Activated B cell treated with CpG ODN at 0.5 μM for 24 hours (primary cell): ENCODE data around the gene MRPL34. TPM values are rescaled to one million over a fixed set of nuclear protein-coding genes. Genes with fewer than 3 reads are reported as not detected.

ENCODE experiments used
- ATAC-seq: fragments of 200-7000 bp; cut with Tn5 transposase; one replicate; pipeline ENCODE4 v1.10.0; 2021; ENCODE audit warnings: low read depth, mild to moderate bottlenecking, moderate library complexity
- CTCF ChIA-PET: fragments of 350-600 bp; sonication (Branson Sonifier 250); formaldehyde crosslinking; loops from one replicate; lab custom pipeline; 2021; ENCODE audit warnings: antibody characterized with exemption; lab: Charles Lee
- POLR2A ChIA-PET: fragments of 350-600 bp; sonication (Branson Sonifier 250); formaldehyde crosslinking; loops from one replicate; lab custom pipeline; 2021; ENCODE audit warnings: antibody characterized with exemption; lab: Charles Lee
- DNase-seq: peaks from one replicate; pipeline ENCODE4 v3.0.0; 2022
- H3K27ac Mint-ChIP-seq: one replicate; pipeline ENCODE4 v1.8.0; 2020; ENCODE audit warnings: mixed read lengths
- H3K27me3 Mint-ChIP-seq: one replicate; pipeline ENCODE4 v1.8.0; 2021; ENCODE audit warnings: mixed read lengths
- H3K36me3 Mint-ChIP-seq: one replicate; pipeline ENCODE4 v1.8.0; 2021; ENCODE audit warnings: low read depth, mixed read lengths
- H3K4me1 Mint-ChIP-seq: one replicate; pipeline ENCODE4 v1.8.0; 2021; ENCODE audit warnings: mixed read lengths
- H3K4me3 Mint-ChIP-seq: one replicate; pipeline ENCODE4 v1.8.0; 2020; ENCODE audit warnings: mild to moderate bottlenecking, mixed read lengths
- H3K9me3 Mint-ChIP-seq: one replicate; pipeline ENCODE4 v1.8.0; 2020; ENCODE audit warnings: mixed read lengths
- CTCF ChIP-seq: fragments of 200-600 bp; IDR thresholded peaks from one replicate; pipeline ENCODE4 v1.8.0; 2022; ENCODE audit warnings: antibody characterized with exemption, mild to moderate bottlenecking
- intact Hi-C: fragments of 100-400 bp; cut with micrococcal nuclease; formaldehyde crosslinking; loops from one replicate; pipeline ENCODE4 v1.15.1; 2024
- total RNA-seq: library from RNA; stranded (reverse); gene quantifications from 2 replicates; pipeline ENCODE4 v1.2.3, GENCODE V29; 2022

MRPL34 gene
- total RNA-seq, 1 donor from 2014 or later: 38.2 TPM

DNA sequence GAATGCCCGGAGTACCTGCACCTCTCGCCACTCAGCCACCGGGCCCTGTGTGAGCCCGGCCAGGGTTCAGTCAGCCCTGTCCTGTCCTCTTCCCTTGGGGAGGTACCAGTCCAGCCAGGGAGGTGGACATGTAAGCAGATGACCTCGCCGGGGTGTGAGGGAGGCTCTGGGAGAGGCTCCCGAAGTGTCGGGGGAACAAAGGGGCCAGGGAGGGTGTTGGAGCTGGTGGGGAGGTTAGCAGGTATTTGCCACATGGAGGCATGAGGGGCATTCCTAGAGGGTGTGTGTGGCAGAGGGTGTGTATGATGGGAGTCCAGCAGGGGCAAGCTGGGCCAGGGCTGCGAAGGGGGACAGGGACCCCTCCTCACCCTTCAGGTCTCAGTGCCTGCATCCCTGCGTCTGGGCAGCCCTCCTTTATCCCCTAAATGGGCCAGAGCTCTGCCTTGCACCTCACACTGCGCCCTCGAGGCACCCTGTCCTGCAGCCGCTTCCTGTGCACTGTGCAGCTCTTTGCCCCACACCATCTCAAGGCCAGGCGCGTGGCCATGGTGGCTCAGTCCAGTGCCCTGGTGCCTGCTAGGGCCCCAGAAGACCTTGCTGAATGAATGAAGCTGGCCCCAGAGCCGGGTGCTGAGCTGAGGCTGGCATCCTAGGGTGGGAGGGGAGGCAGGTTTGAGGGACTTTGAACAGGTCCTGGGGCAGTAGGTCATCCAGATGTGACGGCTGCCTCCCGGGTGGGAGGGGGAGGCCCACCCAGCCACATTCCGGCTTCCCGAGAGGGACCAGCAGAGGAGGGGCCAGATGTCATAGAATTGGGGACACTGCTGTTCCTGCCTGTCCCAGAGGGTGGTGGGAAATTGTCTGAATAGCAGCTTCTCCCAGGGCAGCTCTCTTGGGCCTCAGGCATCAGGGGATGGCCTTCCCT is 6.8 kb downstream of the MRPL34 start:
- peaks cover 37% of the 10 kb centered on the region for H3K36me3 Mint-ChIP-seq
- H3K4me3 Mint-ChIP-seq: no peak overlapping the region
- H3K9me3 Mint-ChIP-seq: no peaks in the 10 kb centered on the region
- no peak for ATAC-seq
- DNase-seq: no peak
- H3K4me1 Mint-ChIP-seq: peaks cover 27% of the 10 kb centered on the region
- ChIA-PET POLR2A (no interaction called here), CTCF (no interaction called here)
- no peak overlapping the region for H3K27ac Mint-ChIP-seq
- no peak for TF ChIP-seq CTCF
- no peaks in the 10 kb centered on the region for H3K27me3 Mint-ChIP-seq
- intact Hi-C loops: no loop called here

DNA sequence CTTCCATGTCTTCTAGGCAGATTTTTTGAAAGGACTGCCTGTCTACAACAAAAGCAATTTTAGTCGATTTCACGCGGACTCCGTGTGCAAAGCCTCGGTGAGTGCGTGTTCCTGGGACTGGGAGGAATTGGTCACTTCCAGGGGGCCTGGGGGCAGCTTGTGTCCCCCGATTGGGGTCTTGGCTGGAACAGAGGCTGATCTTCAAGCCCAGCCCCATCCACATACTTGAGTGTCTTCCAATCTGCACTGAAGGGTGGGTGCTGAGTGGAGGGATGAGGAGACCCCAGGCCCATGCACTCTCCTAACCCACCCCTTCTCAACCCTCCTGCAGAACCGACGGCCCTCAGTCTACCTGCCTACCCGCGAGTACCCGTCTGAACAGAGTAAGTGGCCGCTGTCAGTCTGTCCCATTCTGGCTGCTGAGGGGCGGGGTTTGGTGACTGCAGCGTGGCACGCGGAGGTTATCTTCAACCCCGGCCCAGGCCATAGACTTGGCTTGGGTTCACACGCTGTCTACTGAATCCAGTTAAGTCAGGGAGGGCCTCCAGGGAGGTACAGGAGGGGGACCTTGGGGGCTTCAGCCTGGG is 8.4 kb downstream of the MRPL34 start:
- H3K4me1 Mint-ChIP-seq: peaks cover 20% of the 10 kb centered on the region
- H3K4me3 Mint-ChIP-seq: no peak overlapping the region
- no peak for TF ChIP-seq CTCF
- CTCF ChIA-PET: no interaction called here
- peaks cover 41% of the 10 kb centered on the region for H3K36me3 Mint-ChIP-seq
- no peaks in the 10 kb centered on the region for H3K27me3 Mint-ChIP-seq
- H3K9me3 Mint-ChIP-seq: no peaks in the 10 kb centered on the region
- H3K27ac Mint-ChIP-seq: no peak overlapping the region
- ATAC-seq (no peak), DNase-seq (no peak)
- intact Hi-C loops: no loop called here
- POLR2A ChIA-PET: no interaction called here

GRCh38 chr19:17318966-17319365 is 13.3 kb downstream of the MRPL34 start:
- peaks cover 4% of the 10 kb centered on the region for H3K4me1 Mint-ChIP-seq
- DNase-seq (no peak), ATAC-seq (no peak)
- no peaks in the 10 kb centered on the region for H3K27me3 Mint-ChIP-seq
- intact Hi-C loops: no loop called here
- CTCF ChIA-PET: no interaction called here
- H3K4me3 Mint-ChIP-seq: no peak overlapping the region
- H3K9me3 Mint-ChIP-seq: no peaks in the 10 kb centered on the region
- H3K27ac Mint-ChIP-seq: no peak overlapping the region
- H3K36me3 Mint-ChIP-seq: peaks cover 54% of the 10 kb centered on the region
- TF ChIP-seq CTCF: no peak
- POLR2A ChIA-PET: interaction anchor here (0.5 kb wide), 1 partner anchor 62 kb away, joined by 3 read pairs; no protein-coding TSS in a partner anchor

DNA sequence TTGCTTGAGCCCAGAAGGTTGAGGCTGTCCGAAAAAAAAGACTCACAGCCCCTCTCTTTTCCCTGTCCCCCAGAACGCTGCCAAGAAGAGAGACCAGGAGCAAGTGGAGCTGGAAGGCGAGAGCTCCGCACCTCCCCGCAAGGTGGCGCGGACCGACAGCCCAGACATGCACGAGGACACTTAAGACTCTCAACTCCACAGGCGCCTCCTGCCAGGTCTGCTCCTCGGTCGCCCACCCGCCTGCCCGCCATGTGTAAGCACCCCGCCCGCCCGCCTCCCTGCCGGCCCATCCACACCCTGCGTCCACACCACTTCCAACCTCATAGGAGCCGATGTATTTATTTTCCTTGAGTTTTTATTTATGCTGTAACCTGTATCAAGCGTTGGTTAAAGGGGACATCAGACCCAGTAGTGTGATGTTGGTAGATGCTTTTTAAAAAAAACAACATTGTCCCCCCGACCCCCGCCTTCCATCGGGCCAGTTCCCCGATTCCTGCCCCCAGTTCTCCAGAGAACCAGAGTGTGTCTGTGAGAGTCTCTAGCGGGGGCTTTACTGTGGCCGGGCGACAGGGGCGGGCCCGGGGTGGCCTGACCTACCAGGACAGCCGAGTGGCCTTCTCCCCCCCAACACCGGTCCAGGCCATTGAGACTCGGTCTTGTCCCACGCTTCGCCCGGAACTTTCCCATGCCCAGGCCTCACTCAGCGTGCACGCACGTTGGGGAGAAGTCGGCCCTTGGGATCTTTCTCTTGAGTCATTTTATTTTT is 14.0 kb downstream of the MRPL34 start:
- POLR2A ChIA-PET: no interaction called here
- Mint-ChIP-seq H3K36me3 (peaks cover 47% of the 10 kb centered on the region), H3K4me1 (peaks cover 4% of the 10 kb centered on the region), H3K27ac (no peak overlapping the region), H3K4me3 (no peak overlapping the region), H3K27me3 (no peaks in the 10 kb centered on the region), H3K9me3 (no peaks in the 10 kb centered on the region)
- TF ChIP-seq CTCF: no peak
- CTCF ChIA-PET: no interaction called here
- intact Hi-C loops: no loop called here
- no peak for ATAC-seq
- DNase-seq: no peak

- no peaks in the 10 kb centered on the region for H3K9me3 Mint-ChIP-seq
- H3K36me3 Mint-ChIP-seq: peaks cover 43% of the 10 kb centered on the region
- no peak for TF ChIP-seq CTCF
- no peak overlapping the region for H3K4me3 Mint-ChIP-seq
- ATAC-seq: no peak
- no peaks in the 10 kb centered on the region for H3K27me3 Mint-ChIP-seq
- ChIA-PET POLR2A (interaction anchor here (1.5 kb wide), 1 partner anchor 11 kb away, joined by 7 read pairs; the partner anchor contains the start of gene DDA1), CTCF (no interaction called here)
- no peak for DNase-seq
- H3K4me1 Mint-ChIP-seq: peaks cover 4% of the 10 kb centered on the region
- no peak overlapping the region for H3K27ac Mint-ChIP-seq
- intact Hi-C loops: no loop called here
Observed at GRCh38 chr19:17320435-17320834, 14.8 kb downstream of the MRPL34 start.
